Natural killer cell (primary cell): ENCODE measurements around the gene PAIP2. TPM values are rescaled to one million over a fixed set of nuclear protein-coding genes. Genes with fewer than 3 reads are reported as not detected.

Source experiments
- ATAC-seq, 3 donors: fragments of 150-1000 bp in 2 of 3; fragments of 200-7000 bp in 1 of 3; cut with Tn5 transposase; 1 replicate in 1 of 3; 2 replicates in 2 of 3; pipeline ENCODE4 v1.10.0; 2021; ENCODE audit warnings: mild to moderate bottlenecking in 2 of 3, moderate library complexity in 2 of 3
- DNase-seq, 2 donors: peaks; one replicate each; pipeline versions ENCODE4 v3.0.0 to v3.0.0-alpha.2; 2013 to 2021; ENCODE audit warnings: mixed read lengths in 1 of 2
- H3K27ac ChIP-seq: one replicate; pipeline ENCODE4 v1.5.1; 2013; ENCODE audit warnings: mild to moderate bottlenecking, low read length
- H3K27me3 ChIP-seq: one replicate; pipeline ENCODE4 v1.6.1; 2013; ENCODE audit warnings: low read length; ENCODE audit not compliant: control insufficient read depth, insufficient read depth
- H3K36me3 ChIP-seq: one replicate; pipeline ENCODE4 v1.6.1; 2013; ENCODE audit warnings: low read length; ENCODE audit not compliant: control insufficient read depth, insufficient read depth
- H3K4me1 ChIP-seq: one replicate; pipeline ENCODE4 v1.6.1; 2013; ENCODE audit warnings: low read length; ENCODE audit not compliant: control insufficient read depth, insufficient read depth
- H3K4me3 ChIP-seq: one replicate; pipeline ENCODE4 v1.5.1; 2013; ENCODE audit warnings: low read length
- H3K9me3 ChIP-seq: one replicate; pipeline ENCODE4 v1.6.1; 2013; ENCODE audit warnings: low read length; ENCODE audit not compliant: control insufficient read depth, insufficient read depth
- H3K27ac Mint-ChIP-seq, 2 donors: one replicate each; pipeline ENCODE4 v1.8.0; 2022; ENCODE audit warnings: mild to moderate bottlenecking in 2 of 2, mixed read lengths in 2 of 2, moderate library complexity in 1 of 2
- H3K27me3 Mint-ChIP-seq, 2 donors: one replicate each; pipeline ENCODE4 v1.8.0; 2022; ENCODE audit warnings: low read depth in 2 of 2, mixed read lengths in 2 of 2
- H3K36me3 Mint-ChIP-seq: one replicate; pipeline ENCODE4 v1.8.0; 2022; ENCODE audit warnings: mixed read lengths
- H3K4me1 Mint-ChIP-seq, 2 donors: one replicate each; pipeline ENCODE4 v1.8.0; 2022; ENCODE audit warnings: mixed read lengths in 2 of 2
- H3K4me3 Mint-ChIP-seq: one replicate; pipeline ENCODE4 v1.8.0; 2022; ENCODE audit warnings: mild to moderate bottlenecking, moderate library complexity, mixed read lengths
- H3K9me3 Mint-ChIP-seq, 2 donors: one replicate each; pipeline ENCODE4 v1.8.0; 2022; ENCODE audit warnings: mixed read lengths in 2 of 2
- CTCF ChIP-seq: fragments of 200-600 bp; IDR thresholded peaks from one replicate; pipeline ENCODE4 v1.8.0; 2022; ENCODE audit warnings: antibody characterized with exemption
- WGBS: methylation state at CpG from one replicate; pipeline ENCODE4 v1.1.7; 2013; ENCODE audit warnings: missing lambda C conversion rate; ENCODE audit not compliant: insufficient coverage; 5-methylcytosine and 5-hydroxymethylcytosine counted together
- intact Hi-C: fragments of 100-400 bp; cut with micrococcal nuclease; formaldehyde crosslinking; loops from one replicate; pipeline ENCODE4 v1.14.2; 2022
- total RNA-seq, 4 donors: library from RNA; stranded (reverse); fragments of 120-200 nt in 1 of 4; gene quantifications; one replicate each; pipeline versions ENCODE4 v1.2.3 to v1.2.4, GENCODE V29; 2013 to 2022

Gene PAIP2
- total RNA-seq, 3 donors from 2014 or later (not counting 1 experiment from before 2014, with no cell fraction given) = 105 to 126 (median 110) TPM

- intact Hi-C loops = loop anchor here (10.0 kb wide), 2 partner anchors 545 to 725 kb away; partner anchors contain the start of gene HSPA9
- Histone ChIP-seq H3K27me3 (no peaks in the 10 kb centered on the region), H3K4me3 (no peak overlapping the region)
Observed at GRCh38 chr5:139299486-139299885, 42.2 kb upstream of the PAIP2 start.

GRCh38 chr5:139301808-139302499 is 39.7 kb upstream of the PAIP2 start:
- Histone ChIP-seq H3K27me3 (no peaks in the 10 kb centered on the region), H3K9me3 (no peaks in the 10 kb centered on the region), H3K4me3 (no peak overlapping the region), H3K36me3 (no peaks in the 10 kb centered on the region), H3K4me1 (peaks cover 40% of the 10 kb centered on the region), H3K27ac (no peak overlapping the region)
- intact Hi-C loops = no loop called here
- Mint-ChIP-seq H3K4me1 (peaks cover 77 to 79% of the 10 kb centered on the region in 2 donors), H3K36me3 (no peaks in the 10 kb centered on the region), H3K27ac (peak overlapping the region; percentile 66 to 74), H3K4me3 (no peak overlapping the region), H3K9me3 (no peaks in the 10 kb centered on the region), H3K27me3 (no peaks in the 10 kb centered on the region)
- WGBS = 78% methylated on average over 7 of the region's 7 CpGs
- DNase-seq (no peak), ATAC-seq (no peak)
- no peak for TF ChIP-seq CTCF

More at GRCh38 chr5:139299486-139299885, 42.2 kb upstream of the PAIP2 start:
- peaks cover 52% of the 10 kb centered on the region for H3K4me1 ChIP-seq
- H3K36me3 ChIP-seq = no peaks in the 10 kb centered on the region
- peak overlapping the region; percentile 8 to 81 for H3K27ac Mint-ChIP-seq
- H3K36me3 Mint-ChIP-seq = no peaks in the 10 kb centered on the region
- DNase-seq (peak in 1 of 2 donors; percentile 43), ATAC-seq (peak; percentile 22 to 41 (median 27))
- H3K27ac ChIP-seq = peak overlapping the region; percentile 0
- H3K4me3 Mint-ChIP-seq = peak overlapping the region; percentile 13
- H3K4me1 Mint-ChIP-seq = peaks cover 78 to 80% of the 10 kb centered on the region in 2 donors
- no peak for TF ChIP-seq CTCF
- no peaks in the 10 kb centered on the region for H3K9me3 Mint-ChIP-seq
- H3K9me3 ChIP-seq = no peaks in the 10 kb centered on the region
- H3K27me3 Mint-ChIP-seq = no peaks in the 10 kb centered on the region
- WGBS = 36% methylated on average over 4 of the region's 4 CpGs

GRCh38 chr5:139304391-139305324 is 37.0 kb upstream of the PAIP2 start:
- no peak overlapping the region for H3K27ac ChIP-seq
- DNase-seq (no peak), ATAC-seq (no peak)
- H3K27me3 ChIP-seq = no peaks in the 10 kb centered on the region
- Mint-ChIP-seq H3K4me1 (peaks cover 73% of the 10 kb centered on the region in 2 donors), H3K9me3 (no peaks in the 10 kb centered on the region), H3K27me3 (no peaks in the 10 kb centered on the region), H3K36me3 (no peaks in the 10 kb centered on the region), H3K27ac (peak overlapping the region; percentile 17 to 58), H3K4me3 (peak overlapping the region; percentile 41)
- H3K4me3 ChIP-seq = no peak overlapping the region
- TF ChIP-seq CTCF = no peak
- 64% methylated on average over 3 of the region's 3 CpGs for WGBS
- no peaks in the 10 kb centered on the region for H3K9me3 ChIP-seq
- H3K4me1 ChIP-seq = peaks cover 38% of the 10 kb centered on the region
- intact Hi-C loops = no loop called here
- H3K36me3 ChIP-seq = no peaks in the 10 kb centered on the region
